ENCODE results near the gene GPA33.
"Not testable (repeated sequence)": the region's sequence is repeated elsewhere in the genome, so short reads cannot be mapped to it uniquely, and the experiment has no call there.

The GPA33 gene

GRCh38 chr1:167054531-167054930, 35.6 kb downstream of the GPA33 start:
- no peak for DNase-seq

GRCh38 chr1:167052389-167052788, 37.8 kb downstream of the GPA33 start:
- DNase-seq, result no peak

- no peak for DNase-seq
Measured at GRCh38 chr1:167051907-167052306, 38.3 kb downstream of the GPA33 start.

DNA sequence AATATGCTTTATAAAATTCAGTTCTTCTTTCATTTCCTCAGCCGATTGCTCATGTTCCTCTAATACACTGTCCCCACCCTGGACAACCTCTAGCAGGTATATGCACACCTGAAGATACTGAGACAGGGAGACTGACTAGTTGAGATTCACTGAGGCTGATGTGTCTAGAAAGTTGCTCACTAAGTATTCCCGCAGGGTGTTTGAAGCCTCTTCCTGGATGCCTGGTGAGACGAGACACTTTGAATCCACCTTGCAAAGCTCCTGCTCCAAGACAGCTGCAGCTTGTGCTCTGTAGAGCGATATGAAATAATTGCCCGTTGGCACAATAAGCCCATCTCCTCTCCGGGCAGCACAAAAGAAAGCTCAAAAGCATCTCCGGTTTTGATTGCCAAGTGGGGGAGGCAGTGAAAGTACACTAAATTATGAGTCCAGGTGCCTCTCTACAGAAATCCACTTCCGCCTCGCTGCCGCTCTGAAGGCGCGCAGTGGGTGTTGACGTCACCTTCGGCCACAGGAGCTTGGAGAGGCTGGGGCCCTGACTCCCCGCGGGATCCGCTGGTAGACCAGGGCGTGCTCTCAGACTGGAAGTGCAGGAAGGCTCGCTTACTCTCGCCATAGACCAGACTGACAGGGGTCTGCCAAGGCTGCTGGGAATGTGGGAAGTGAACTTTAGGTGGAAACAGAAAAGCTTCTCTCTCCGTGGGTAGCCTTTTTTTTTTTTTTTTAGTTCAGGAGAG, 46.3 kb downstream of the GPA33 start:
- no peak for DNase-seq

GRCh38 chr1:167033646-167034045, 56.5 kb downstream of the GPA33 start:
- DNase-seq, result no peak

DNA sequence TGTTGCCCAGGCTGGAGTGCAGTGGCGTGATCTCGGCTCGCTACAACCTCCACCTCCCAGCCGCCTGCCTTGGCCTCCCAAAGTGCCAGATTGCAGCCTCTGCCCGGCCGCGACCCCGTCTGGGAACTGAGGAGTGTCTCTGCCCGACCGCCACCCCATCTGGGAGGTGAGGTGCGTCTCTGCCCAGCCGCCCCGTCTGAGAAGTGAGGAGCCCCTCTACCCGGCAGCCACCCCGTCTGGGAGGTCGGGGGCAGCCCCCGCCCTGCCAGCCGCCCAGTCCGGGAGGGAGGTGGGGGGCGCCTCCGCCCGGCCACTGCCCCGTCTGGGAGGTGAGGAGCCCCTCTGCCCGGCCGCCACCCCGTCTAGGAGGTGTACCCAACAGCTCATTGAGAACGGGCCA, 60.6 kb downstream of the GPA33 start:
- not testable (repeated sequence) for DNase-seq

- DNase-seq, result no peak
Measured at GRCh38 chr1:167022384-167022783, 67.8 kb downstream of the GPA33 start.

GRCh38 chr1:167016100-167016750, 74.0 kb downstream of the GPA33 start:
- DNase-seq, result no peak

GRCh38 chr1:167013108-167013929, 76.9 kb downstream of the GPA33 start:
- no peak for DNase-seq

DNA sequence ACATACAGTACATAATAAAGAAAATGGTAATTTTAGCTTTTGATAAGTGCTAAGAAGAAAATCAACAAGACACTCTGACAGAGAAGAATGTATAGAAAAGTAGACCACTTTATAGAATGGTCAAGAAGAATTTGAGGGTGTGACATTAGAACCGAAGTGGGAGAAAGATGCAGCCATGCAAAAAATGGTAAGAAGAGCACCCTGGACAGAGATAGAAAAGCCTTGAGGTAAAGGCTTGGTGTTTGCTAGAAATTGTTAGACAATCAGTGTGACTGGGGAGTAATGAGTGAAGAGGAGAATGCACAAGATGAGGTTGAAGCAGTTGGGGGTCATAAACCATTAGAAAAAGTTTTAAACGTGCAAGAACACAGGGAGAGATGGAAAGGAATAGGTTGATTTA, 77.6 kb downstream of the GPA33 start:
- no peak for DNase-seq

- DNase-seq, result no peak
Measured at GRCh38 chr1:167011560-167012191, 78.5 kb downstream of the GPA33 start.

GRCh38 chr1:167003711-167004110, 86.5 kb downstream of the GPA33 start:
- no peak for DNase-seq

All from fibroblast of skin of right quadriceps (primary cell).